Activated effector memory CD4-positive, alpha-beta T cell treated with anti-CD3 and anti-CD28 coated beads, Interleukin-2, amount 50 U/mL, for 16 hours (primary cell): ENCODE data around the gene DLST.

Experiments
- DNase-seq: peaks from one replicate; pipeline ENCODE4 v3.0.0-alpha.2; 2020

Gene DLST

GRCh38 chr14:74881431-74882102, at the start of gene DLST:
DLST (plus strand) TSS chr14:74881916; CDS start chr14:74881954, 38 bp downstream.
- peak; percentile 95 for DNase-seq

- no peak for DNase-seq
These were observed 48.9 kb upstream of the DLST start for GRCh38 chr14:74832849-74833248.

GRCh38 chr14:74834692-74835392, 46.9 kb upstream of the DLST start:
- DNase-seq = no peak

- DNase-seq = no peak
These were observed 46.0 kb upstream of the DLST start for GRCh38 chr14:74835645-74836250.

GRCh38 chr14:74836251-74836960, 45.3 kb upstream of the DLST start:
- DNase-seq = no peak

GRCh38 chr14:74838166-74838565, 43.5 kb upstream of the DLST start:
- DNase-seq = no peak

GRCh38 chr14:74840603-74841030, 41.1 kb upstream of the DLST start:
- no peak for DNase-seq

GRCh38 chr14:74841230-74842207, 40.2 kb upstream of the DLST start:
- DNase-seq = no peak

- no peak for DNase-seq
These were observed 38.1 kb upstream of the DLST start for GRCh38 chr14:74843653-74844052.

GRCh38 chr14:74846168-74846567, 35.5 kb upstream of the DLST start:
- DNase-seq = no peak

GRCh38 chr14:74846968-74847665, 34.6 kb upstream of the DLST start:
- no peak for DNase-seq

GRCh38 chr14:74848768-74849167, 32.9 kb upstream of the DLST start:
- DNase-seq = no peak

GRCh38 chr14:74852922-74853530, 28.7 kb upstream of the DLST start:
- DNase-seq = no peak

- DNase-seq = no peak
These were observed 28.1 kb upstream of the DLST start for GRCh38 chr14:74853581-74853980.

GRCh38 chr14:74855021-74855420, 26.7 kb upstream of the DLST start:
- DNase-seq = no peak

- DNase-seq = no peak
These were observed 25.8 kb upstream of the DLST start for GRCh38 chr14:74855945-74856344.

- DNase-seq = no peak
These were observed 25.4 kb upstream of the DLST start for GRCh38 chr14:74856366-74856765.

- no peak for DNase-seq
These were observed 23.7 kb upstream of the DLST start for GRCh38 chr14:74858022-74858421.

GRCh38 chr14:74859757-74860552, 21.8 kb upstream of the DLST start:
- no peak for DNase-seq
